ENCODE results near the gene SERTAD2. TPM values are rescaled to one million over a fixed set of nuclear protein-coding genes. Genes with fewer than 3 reads are reported as not detected.

Gene SERTAD2
- total and polyA plus RNA-seq, 2 of the 4 experiments (the other 2 are of a cell fraction) = 5.0 to 11.0 TPM

DNA sequence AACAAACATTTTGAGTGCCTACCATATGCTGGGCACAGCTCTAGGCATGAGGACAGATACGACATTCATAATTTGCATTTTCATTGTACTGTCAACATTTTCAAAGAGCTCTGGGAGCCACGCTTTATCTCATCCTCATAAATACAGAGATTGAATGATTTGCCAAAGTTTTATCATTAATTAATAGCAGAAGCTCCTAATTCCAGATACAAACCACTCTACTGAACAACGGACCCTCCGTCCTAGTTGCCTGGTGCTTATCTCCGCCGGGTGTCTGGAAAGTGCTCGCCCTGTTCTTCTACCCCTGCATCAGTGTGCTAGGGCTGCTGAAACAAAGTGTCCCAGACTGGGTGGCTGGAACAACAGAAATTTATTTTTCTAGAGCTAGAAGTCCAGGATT lies 23.8 kb downstream of the SERTAD2 start:
- WGBS, 2 experiments (ENCODE audit: extremely low coverage in 2 of 2, insufficient read length in 1 of 2) = 100% methylated on average over 3 of the region's 7 CpGs; no CpG with 5 or more reads in 1 of the 2 experiments
- TF ChIP-seq MXI1 (IDR thresholded peaks at IDR 0.05; ENCODE audit: borderline replicate concordance, low read depth, low read length) = no peak
- no peak for ATAC-seq (ENCODE audit: low read depth)
- no peak for DNase-seq
- no peak overlapping the region for H3K4me2 ChIP-seq (ENCODE audit: low read depth, low read length)
- peaks cover 5% of the 10 kb centered on the region; the same call in 1 of the 2 replicates for H3K9me1 ChIP-seq (ENCODE audit: insufficient read depth, low read length)
- H3K79me1 ChIP-seq (ENCODE audit: low read depth in 1 of 2, low read length in 2 of 2) = peaks cover 13 to 16% of the 10 kb centered on the region in 2 experiments; a peak in 3 of 4 replicates
- peaks cover 22% of the 10 kb centered on the region for H4K20me1 ChIP-seq (ENCODE audit: insufficient read depth, low read length)
- H3K27ac ChIP-seq (ENCODE audit: insufficient read depth, low read length) = no peak overlapping the region
- H3K18ac ChIP-seq (ENCODE audit: low read depth, low read length) = no peak overlapping the region
- dilution Hi-C loops (cut with HindIII; ENCODE audit: low sequenced_read_pairs, unreplicated experiment) (no loop called here), intact Hi-C loops (cut with micrococcal nuclease) (no loop called here), in situ Hi-C loops (cut with MboI; ENCODE audit: low sequenced_read_pairs) (loop anchor here (5.0 kb wide), 1 partner anchor 232 kb away; no protein-coding TSS in a partner anchor)
- CTCF ChIA-PET = no interaction called here
- no peak overlapping the region for H3K14ac ChIP-seq (replicated peaks; ENCODE audit: low read depth, low read length)
- peaks cover 7% of the 10 kb centered on the region for H3K36me3 ChIP-seq (ENCODE audit: control insufficient read depth, insufficient read depth, low read length)
- no peak overlapping the region for H2AK5ac ChIP-seq (ENCODE audit: low read depth, low read length)
- no peak overlapping the region for H2BK15ac ChIP-seq (ENCODE audit: low read depth, low read length)
- H3K4me3 ChIP-seq (ENCODE audit: insufficient read depth, low read depth, low read length) = no peak overlapping the region
- no peaks in the 10 kb centered on the region for H3K9me3 ChIP-seq (ENCODE audit: control insufficient read depth, insufficient read depth, low read length)
- H2BK5ac ChIP-seq (ENCODE audit: low read depth, low read length, poor library complexity, severe bottlenecking) = no peak overlapping the region
- H4K5ac ChIP-seq (ENCODE audit: low read depth, low read length) = no peak overlapping the region
- no TSS peak for BruUV-seq (replicated peaks)
- no peak overlapping the region for H3K23ac ChIP-seq (ENCODE audit: low read depth, low read length)
- H2BK20ac ChIP-seq (ENCODE audit: low read depth, low read length) = no peak overlapping the region
- no peak overlapping the region for H2AFZ ChIP-seq (replicated peaks; ENCODE audit: low read length, poor library complexity)
- H3K4ac ChIP-seq (ENCODE audit: low read depth, low read length) = no peak overlapping the region
- peaks cover 15% of the 10 kb centered on the region for H3K27me3 ChIP-seq (ENCODE audit: control insufficient read depth, insufficient read depth, low read length)
- H2BK120ac ChIP-seq (ENCODE audit: low read depth, low read length) = no peak overlapping the region
- H4K8ac ChIP-seq (ENCODE audit: low read depth in 2 of 2, low read length in 2 of 2) = no peak overlapping the region
- no peak overlapping the region for H3K56ac ChIP-seq (ENCODE audit: extremely low read depth, insufficient read depth, low read length)
- POLR2A ChIA-PET (ENCODE audit: unreplicated experiment) = no interaction called here
- H3K9ac ChIP-seq (ENCODE audit: low read depth, low read length) = no peak overlapping the region
- H2AK9ac ChIP-seq (replicated peaks; ENCODE audit: low read depth, low read length, poor library complexity) = no peak overlapping the region
- peaks cover 9% of the 10 kb centered on the region for H3K4me1 ChIP-seq (ENCODE audit: control insufficient read depth, insufficient read depth, low read length)
- H4K91ac ChIP-seq (ENCODE audit: insufficient read depth, low read depth, low read length) = no peak overlapping the region
